Spleen (tissue), 11 donors: ENCODE measurements around the gene SLC30A7. TPM values are rescaled to one million over a fixed set of nuclear protein-coding genes. Genes with fewer than 3 reads are reported as not detected.

Experiments
- DNase-seq: peaks from one replicate; pipeline ENCODE4 v3.0.0-alpha.2; 2020
- H3K27ac ChIP-seq, 8 donors: fragments of 200-600 bp; sonication (generic) in 7 of 8; 1 replicate in 4 of 8; 2 replicates in 4 of 8; pipeline versions ENCODE4 v1.5.0 to v1.8.0; 2016 to 2021; ENCODE audit warnings: inconsistent platforms in 4 of 8, mild to moderate bottlenecking in 4 of 8, moderate library complexity in 1 of 8
- H3K27me3 ChIP-seq, 7 donors: fragments of 200-600 bp; sonication (generic) in 6 of 7; replicated peaks in 1 of 7; 1 replicate in 4 of 7; 2 replicates in 3 of 7; pipeline versions ENCODE4 v1.5.0 to v1.8.0; 2016 to 2021; ENCODE audit warnings: inconsistent platforms in 3 of 7, mild to moderate bottlenecking in 1 of 7
- H3K36me3 ChIP-seq, 6 donors: fragments of 200-600 bp; sonication (generic) in 5 of 6; 1 replicate in 4 of 6; 2 replicates in 2 of 6; pipeline versions ENCODE4 v1.5.0 to v1.8.0; 2016 to 2021; ENCODE audit warnings: inconsistent platforms in 2 of 6
- H3K4me1 ChIP-seq, 6 donors: fragments of 200-600 bp; sonication (generic) in 5 of 6; 1 replicate in 3 of 6; 2 replicates in 3 of 6; pipeline versions ENCODE4 v1.5.0 to v1.8.0; 2016 to 2021; ENCODE audit warnings: inconsistent platforms in 3 of 6
- H3K4me3 ChIP-seq, 8 donors: fragments of 200-600 bp; sonication (generic) in 7 of 8; 1 replicate in 4 of 8; 2 replicates in 4 of 8; pipeline versions ENCODE4 v1.5.0 to v1.8.0; 2016 to 2021; ENCODE audit warnings: inconsistent platforms in 4 of 8, mild to moderate bottlenecking in 4 of 8, moderate library complexity in 2 of 8
- H3K9me3 ChIP-seq, 8 donors: fragments of 200-600 bp; sonication (generic) in 7 of 8; 1 replicate in 4 of 8; 2 replicates in 4 of 8; pipeline versions ENCODE4 v1.5.0 to v1.8.0; 2016 to 2021; ENCODE audit warnings: inconsistent platforms in 4 of 8
- POLR2A ChIP-seq, 3 donors: fragments of 450-650 bp; IDR thresholded peaks; one replicate each; pipeline ENCODE4 v1.5.1; 2017; ENCODE audit warnings: antibody characterized with exemption in 3 of 3, mild to moderate bottlenecking in 1 of 3
- POLR2AphosphoS5 ChIP-seq, 3 donors: sonication (generic); formaldehyde crosslinking; IDR thresholded peaks; one replicate each; pipeline ENCODE4 v1.5.1; 2017; ENCODE audit warnings: antibody characterized with exemption in 3 of 3
- WGBS, 5 donors: extraction: QIAGEN DNeasy Blood & Tissue Kit in 3 of 5; methylation state at CpG; one replicate each; pipeline versions ENCODE4 v1.1.5 to v1.1.7; 2013 to 2018; 5-methylcytosine and 5-hydroxymethylcytosine counted together
- intact Hi-C: fragments of 100-400 bp; cut with DNase I; formaldehyde crosslinking; loops from one replicate; pipeline ENCODE4 v1.15.0; 2023; ENCODE audit warnings: low total_unique reads
- polyA plus RNA-seq, 3 donors: library from polyadenylated mRNA; stranded (reverse); fragments of 200-250 nt; gene quantifications; one replicate each; pipeline ENCODE4 v1.2.1, GENCODE V29; 2013
- total RNA-seq, 7 donors: library from RNA; depleted of rRNA in 3 of 7; stranded (reverse); fragments of >200 nt in 3 of 7; fragmentation: NEBNext Ultra II Directional in 4 of 7; extraction: Animal tissue kit (Norgen Biotek cat#: 25700) in 4 of 7; gene quantifications; one replicate each; pipeline versions ENCODE4 v1.1.0 to v1.2.1, GENCODE V29; 2016 to 2021
- TF ChIP-seq, protein P1 (sequence below), 11 experiments: fragments of 200-600 bp in 7 of 11; fragments of 450-650 bp in 4 of 11; sonication (generic) in 4 of 11; IDR thresholded peaks in 8 of 11; conservative IDR thresholded peaks in 3 of 11; 1 replicate in 7 of 11; 2 replicates in 4 of 11; pipeline versions ENCODE4 v1.4.0 to v1.8.0; 2016 to 2021; ENCODE audit warnings: antibody characterized with exemption in 11 of 11, inconsistent platforms in 4 of 11, mild to moderate bottlenecking in 1 of 11
- donor health status: healthy with polysubstance abuse.
- donor health status: DM: no; HTN: no; CAD: no; lungs with moderate emphysema.
- donor health status: DM: no; HTN: no; CAD: no.
- donor health status: Bipolar disorder and iron deficiency.
- donor health status: healthy.
- donor health status: DM: no; HTN: no; CAD: no.
- donor health status: DM: yes; HTN: yes; CAD: no.

SLC30A7 gene
- total and polyA plus RNA-seq, 10 donors = 4.2 to 44.5 (median 35.9) TPM

- DNase-seq = no peak
- H3K4me1 ChIP-seq = peaks cover 9 to 37% (median 15%) of the 10 kb centered on the region in 6 donors
- H3K4me3 ChIP-seq = no peak overlapping the region
- no peaks in the 10 kb centered on the region for H3K27me3 ChIP-seq
- H3K27ac ChIP-seq = no peak overlapping the region
- intact Hi-C loops = no loop called here
- TF ChIP-seq POLR2A (IDR thresholded peaks at IDR 0.05) = no peak
- TF ChIP-seq, protein P1, sequence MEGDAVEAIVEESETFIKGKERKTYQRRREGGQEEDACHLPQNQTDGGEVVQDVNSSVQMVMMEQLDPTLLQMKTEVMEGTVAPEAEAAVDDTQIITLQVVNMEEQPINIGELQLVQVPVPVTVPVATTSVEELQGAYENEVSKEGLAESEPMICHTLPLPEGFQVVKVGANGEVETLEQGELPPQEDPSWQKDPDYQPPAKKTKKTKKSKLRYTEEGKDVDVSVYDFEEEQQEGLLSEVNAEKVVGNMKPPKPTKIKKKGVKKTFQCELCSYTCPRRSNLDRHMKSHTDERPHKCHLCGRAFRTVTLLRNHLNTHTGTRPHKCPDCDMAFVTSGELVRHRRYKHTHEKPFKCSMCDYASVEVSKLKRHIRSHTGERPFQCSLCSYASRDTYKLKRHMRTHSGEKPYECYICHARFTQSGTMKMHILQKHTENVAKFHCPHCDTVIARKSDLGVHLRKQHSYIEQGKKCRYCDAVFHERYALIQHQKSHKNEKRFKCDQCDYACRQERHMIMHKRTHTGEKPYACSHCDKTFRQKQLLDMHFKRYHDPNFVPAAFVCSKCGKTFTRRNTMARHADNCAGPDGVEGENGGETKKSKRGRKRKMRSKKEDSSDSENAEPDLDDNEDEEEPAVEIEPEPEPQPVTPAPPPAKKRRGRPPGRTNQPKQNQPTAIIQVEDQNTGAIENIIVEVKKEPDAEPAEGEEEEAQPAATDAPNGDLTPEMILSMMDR (IDR thresholded peaks at IDR 0.05 in 8 of 11, conservative IDR thresholded peaks at IDR 0.05 in 3 of 11) = no peak
- TF ChIP-seq POLR2AphosphoS5 (IDR thresholded peaks at IDR 0.05) = no peak
- H3K9me3 ChIP-seq = peaks cover 0 to 11% (median 0%) of the 10 kb centered on the region in 8 donors
- H3K36me3 ChIP-seq = peaks cover 0 to 90% (median 38%) of the 10 kb centered on the region in 6 donors
- 94 to 100% (median 95%) methylated on average over 1 of the region's 1 CpG for WGBS, 5 donors
Observed at GRCh38 chr1:100902365-100902764, 6.5 kb downstream of the SLC30A7 start.

DNA sequence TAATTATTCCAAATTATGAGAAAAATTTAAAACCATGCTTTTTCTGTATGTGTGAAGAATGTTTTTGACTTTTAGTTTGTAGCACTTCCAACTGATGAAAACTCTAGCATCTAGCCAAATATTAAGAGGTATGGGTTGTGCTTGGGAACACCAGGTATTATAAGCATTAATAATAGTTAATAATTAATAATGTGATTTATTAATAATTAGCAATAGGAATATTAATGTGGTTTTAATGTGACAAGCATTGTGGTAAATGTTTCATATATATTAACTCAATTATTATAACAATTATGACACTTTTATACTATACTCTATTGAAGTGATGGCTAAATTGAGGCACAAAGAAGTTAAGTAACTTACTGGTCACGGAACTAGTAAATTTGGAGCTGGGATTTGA is 7.9 kb downstream of the SLC30A7 start:
- peaks cover 0 to 95% (median 43%) of the 10 kb centered on the region in 6 donors for H3K36me3 ChIP-seq
- H3K4me1 ChIP-seq = peaks cover 0 to 23% (median 3%) of the 10 kb centered on the region in 6 donors
- H3K27me3 ChIP-seq = no peaks in the 10 kb centered on the region
- intact Hi-C loops = no loop called here
- H3K9me3 ChIP-seq = peaks cover 0 to 11% (median 0%) of the 10 kb centered on the region in 8 donors
- H3K27ac ChIP-seq = no peak overlapping the region
- TF ChIP-seq POLR2AphosphoS5 (IDR thresholded peaks at IDR 0.05) (no peak), POLR2A (IDR thresholded peaks at IDR 0.05) (no peak)
- TF ChIP-seq, protein P1 (IDR thresholded peaks at IDR 0.05 in 8 of 11, conservative IDR thresholded peaks at IDR 0.05 in 3 of 11) = no peak
- no peak overlapping the region for H3K4me3 ChIP-seq
- WGBS, 5 donors = 97 to 100% (median 98%) methylated on average over 1 of the region's 1 CpG
- DNase-seq = no peak

GRCh38 chr1:100904528-100904927 is 8.6 kb downstream of the SLC30A7 start:
- peaks cover 0 to 95% (median 42%) of the 10 kb centered on the region in 6 donors for H3K36me3 ChIP-seq

GRCh38 chr1:100905181-100905580 is 9.3 kb downstream of the SLC30A7 start:
- Histone ChIP-seq H3K9me3 (peaks cover 0 to 11% (median 0%) of the 10 kb centered on the region in 8 donors), H3K4me3 (no peak overlapping the region)

More at GRCh38 chr1:100904528-100904927, 8.6 kb downstream of the SLC30A7 start:
- Histone ChIP-seq H3K4me1 (peaks cover 0 to 16% (median 1%) of the 10 kb centered on the region in 6 donors), H3K4me3 (no peak overlapping the region), H3K9me3 (peaks cover 0 to 11% (median 0%) of the 10 kb centered on the region in 8 donors), H3K27ac (no peak overlapping the region), H3K27me3 (no peaks in the 10 kb centered on the region)
- no peak for TF ChIP-seq POLR2AphosphoS5 (IDR thresholded peaks at IDR 0.05)
- no peak for TF ChIP-seq POLR2A (IDR thresholded peaks at IDR 0.05)
- TF ChIP-seq, protein P1 (IDR thresholded peaks at IDR 0.05 in 8 of 11, conservative IDR thresholded peaks at IDR 0.05 in 3 of 11) = no peak
- no peak for DNase-seq
- WGBS, 5 donors = 96 to 100% (median 98%) methylated on average over 2 of the region's 2 CpGs
- intact Hi-C loops = no loop called here

More at GRCh38 chr1:100905181-100905580, 9.3 kb downstream of the SLC30A7 start:
- H3K27ac ChIP-seq = no peak overlapping the region
- no peaks in the 10 kb centered on the region for H3K27me3 ChIP-seq
- intact Hi-C loops = no loop called here
- TF ChIP-seq POLR2AphosphoS5 (IDR thresholded peaks at IDR 0.05) = no peak
- TF ChIP-seq, protein P1 (IDR thresholded peaks at IDR 0.05 in 8 of 11, conservative IDR thresholded peaks at IDR 0.05 in 3 of 11) = no peak
- TF ChIP-seq POLR2A (IDR thresholded peaks at IDR 0.05) = no peak
- no peak for DNase-seq
- peaks cover 0 to 12% (median 0%) of the 10 kb centered on the region in 6 donors for H3K4me1 ChIP-seq
- WGBS, 5 donors = 82 to 96% (median 88%) methylated on average over 3 of the region's 3 CpGs
- H3K36me3 ChIP-seq = peaks cover 0 to 95% (median 40%) of the 10 kb centered on the region in 6 donors
